ENCODE measurements around the gene SUSD4.

SUSD4 gene

GRCh38 chr1:223179786-223180185 is 184.2 kb downstream of the SUSD4 start:
- H3K9me3 ChIP-seq (ENCODE audit: insufficient read depth, low read length) = peaks cover 5% of the 10 kb centered on the region; the same call in 1 of the 2 replicates
- DNase-seq (ENCODE audit: low read depth, low spot score) = no peak
- H3K27me3 ChIP-seq (ENCODE audit: insufficient read depth, insufficient read length) = peaks cover 6% of the 10 kb centered on the region
- H3K36me3 ChIP-seq (ENCODE audit: insufficient read depth, insufficient read length, low read length) = no peaks in the 10 kb centered on the region
- H3K4me3 ChIP-seq (ENCODE audit: insufficient read length, low read depth) = no peak overlapping the region
- no peak overlapping the region for H3K9ac ChIP-seq (ENCODE audit: insufficient read length, low read depth)
- H3K4me1 ChIP-seq (ENCODE audit: insufficient read depth, insufficient read length) = no peaks in the 10 kb centered on the region
- no peak for TF ChIP-seq SUZ12 (IDR thresholded peaks at IDR 0.05; ENCODE audit: extremely low read depth, insufficient read depth, insufficient read length)
- no peak for TF ChIP-seq YY1 (IDR thresholded peaks at IDR 0.05; ENCODE audit: insufficient read depth, insufficient read length)
- TF ChIP-seq ZNF274 (IDR thresholded peaks at IDR 0.05; ENCODE audit: low read depth, low read length) = no peak

GRCh38 chr1:223179280-223179679 is 184.7 kb downstream of the SUSD4 start:
- H3K4me1 ChIP-seq (ENCODE audit: insufficient read depth, insufficient read length) = no peaks in the 10 kb centered on the region
- TF ChIP-seq ZNF274 (IDR thresholded peaks at IDR 0.05; ENCODE audit: low read depth, low read length) (no peak), YY1 (IDR thresholded peaks at IDR 0.05; ENCODE audit: insufficient read depth, insufficient read length) (no peak), SUZ12 (IDR thresholded peaks at IDR 0.05; ENCODE audit: extremely low read depth, insufficient read depth, insufficient read length) (no peak)
- DNase-seq (ENCODE audit: low read depth, low spot score) = no peak

GRCh38 chr1:223177681-223178080 is 186.3 kb downstream of the SUSD4 start:
- TF ChIP-seq SUZ12 (IDR thresholded peaks at IDR 0.05; ENCODE audit: extremely low read depth, insufficient read depth, insufficient read length) = no peak
- TF ChIP-seq YY1 (IDR thresholded peaks at IDR 0.05; ENCODE audit: insufficient read depth, insufficient read length) = no peak
- no peak for TF ChIP-seq ZNF274 (IDR thresholded peaks at IDR 0.05; ENCODE audit: low read depth, low read length)
- no peaks in the 10 kb centered on the region for H3K36me3 ChIP-seq (ENCODE audit: insufficient read depth, insufficient read length, low read length)
- H3K9me3 ChIP-seq (ENCODE audit: insufficient read depth, low read length) = peaks cover 5% of the 10 kb centered on the region; the same call in 1 of the 2 replicates
- no peak for DNase-seq (ENCODE audit: low read depth, low spot score)
- H3K27me3 ChIP-seq (ENCODE audit: insufficient read depth, insufficient read length) = peaks cover 6% of the 10 kb centered on the region
- H3K9ac ChIP-seq (ENCODE audit: insufficient read length, low read depth) = no peak overlapping the region
- H3K4me1 ChIP-seq (ENCODE audit: insufficient read depth, insufficient read length) = no peaks in the 10 kb centered on the region
- H3K4me3 ChIP-seq (ENCODE audit: insufficient read length, low read depth) = no peak overlapping the region

More at GRCh38 chr1:223179280-223179679, 184.7 kb downstream of the SUSD4 start:
- Histone ChIP-seq H3K36me3 (ENCODE audit: insufficient read depth, insufficient read length, low read length) (no peaks in the 10 kb centered on the region), H3K27me3 (ENCODE audit: insufficient read depth, insufficient read length) (peaks cover 6% of the 10 kb centered on the region), H3K9me3 (ENCODE audit: insufficient read depth, low read length) (peaks cover 5% of the 10 kb centered on the region; the same call in 1 of the 2 replicates), H3K9ac (ENCODE audit: insufficient read length, low read depth) (no peak overlapping the region), H3K4me3 (ENCODE audit: insufficient read length, low read depth) (no peak overlapping the region)

- H3K9ac ChIP-seq (ENCODE audit: insufficient read length, low read depth) = no peak overlapping the region
- H3K27me3 ChIP-seq (ENCODE audit: insufficient read depth, insufficient read length) = peaks cover 2% of the 10 kb centered on the region
- H3K4me1 ChIP-seq (ENCODE audit: insufficient read depth, insufficient read length) = no peaks in the 10 kb centered on the region
- TF ChIP-seq SUZ12 (IDR thresholded peaks at IDR 0.05; ENCODE audit: extremely low read depth, insufficient read depth, insufficient read length) (no peak), YY1 (IDR thresholded peaks at IDR 0.05; ENCODE audit: insufficient read depth, insufficient read length) (no peak), ZNF274 (IDR thresholded peaks at IDR 0.05; ENCODE audit: low read depth, low read length) (no peak)
- H3K4me3 ChIP-seq (ENCODE audit: insufficient read length, low read depth) = no peak overlapping the region
- DNase-seq (ENCODE audit: low read depth, low spot score) = no peak
- peaks cover 5% of the 10 kb centered on the region; the same call in 1 of the 2 replicates for H3K9me3 ChIP-seq (ENCODE audit: insufficient read depth, low read length)
- H3K36me3 ChIP-seq (ENCODE audit: insufficient read depth, insufficient read length, low read length) = no peaks in the 10 kb centered on the region
These were observed 187.5 kb downstream of the SUSD4 start for GRCh38 chr1:223176437-223176836.

GRCh38 chr1:223175633-223176032 is 188.3 kb downstream of the SUSD4 start:
- no peaks in the 10 kb centered on the region for H3K4me1 ChIP-seq (ENCODE audit: insufficient read depth, insufficient read length)
- H3K36me3 ChIP-seq (ENCODE audit: insufficient read depth, insufficient read length, low read length) = no peaks in the 10 kb centered on the region
- no peak for DNase-seq (ENCODE audit: low read depth, low spot score)

GRCh38 chr1:223175032-223175431 is 188.9 kb downstream of the SUSD4 start:
- TF ChIP-seq YY1 (IDR thresholded peaks at IDR 0.05; ENCODE audit: insufficient read depth, insufficient read length) = no peak
- no peak for TF ChIP-seq ZNF274 (IDR thresholded peaks at IDR 0.05; ENCODE audit: low read depth, low read length)
- no peak for TF ChIP-seq SUZ12 (IDR thresholded peaks at IDR 0.05; ENCODE audit: extremely low read depth, insufficient read depth, insufficient read length)
- Histone ChIP-seq H3K9me3 (ENCODE audit: insufficient read depth, low read length) (peaks cover 5% of the 10 kb centered on the region; the same call in 1 of the 2 replicates), H3K27me3 (ENCODE audit: insufficient read depth, insufficient read length) (peaks cover 2% of the 10 kb centered on the region), H3K4me1 (ENCODE audit: insufficient read depth, insufficient read length) (no peaks in the 10 kb centered on the region), H3K4me3 (ENCODE audit: insufficient read length, low read depth) (no peak overlapping the region), H3K36me3 (ENCODE audit: insufficient read depth, insufficient read length, low read length) (no peaks in the 10 kb centered on the region), H3K9ac (ENCODE audit: insufficient read length, low read depth) (no peak overlapping the region)
- no peak for DNase-seq (ENCODE audit: low read depth, low spot score)

More at GRCh38 chr1:223175633-223176032, 188.3 kb downstream of the SUSD4 start:
- H3K27me3 ChIP-seq (ENCODE audit: insufficient read depth, insufficient read length) = peaks cover 2% of the 10 kb centered on the region
- peaks cover 5% of the 10 kb centered on the region; the same call in 1 of the 2 replicates for H3K9me3 ChIP-seq (ENCODE audit: insufficient read depth, low read length)
- no peak overlapping the region for H3K4me3 ChIP-seq (ENCODE audit: insufficient read length, low read depth)
- TF ChIP-seq SUZ12 (IDR thresholded peaks at IDR 0.05; ENCODE audit: extremely low read depth, insufficient read depth, insufficient read length) = no peak
- no peak for TF ChIP-seq ZNF274 (IDR thresholded peaks at IDR 0.05; ENCODE audit: low read depth, low read length)
- no peak for TF ChIP-seq YY1 (IDR thresholded peaks at IDR 0.05; ENCODE audit: insufficient read depth, insufficient read length)
- H3K9ac ChIP-seq (ENCODE audit: insufficient read length, low read depth) = no peak overlapping the region
